Measurements from ENCODE around the gene RETSAT. TPM values are rescaled to one million over a fixed set of nuclear protein-coding genes. Genes with fewer than 3 reads are reported as not detected.
A peak's percentile ranks its signal among the peaks of the same experiment; 100 is the strongest.

The RETSAT gene
- total and polyA plus RNA-seq, 2 of the 13 experiments (the other 11 are each of a cell fraction or from before 2014, with no cell fraction given): 46.7 to 61.0 TPM

DNA sequence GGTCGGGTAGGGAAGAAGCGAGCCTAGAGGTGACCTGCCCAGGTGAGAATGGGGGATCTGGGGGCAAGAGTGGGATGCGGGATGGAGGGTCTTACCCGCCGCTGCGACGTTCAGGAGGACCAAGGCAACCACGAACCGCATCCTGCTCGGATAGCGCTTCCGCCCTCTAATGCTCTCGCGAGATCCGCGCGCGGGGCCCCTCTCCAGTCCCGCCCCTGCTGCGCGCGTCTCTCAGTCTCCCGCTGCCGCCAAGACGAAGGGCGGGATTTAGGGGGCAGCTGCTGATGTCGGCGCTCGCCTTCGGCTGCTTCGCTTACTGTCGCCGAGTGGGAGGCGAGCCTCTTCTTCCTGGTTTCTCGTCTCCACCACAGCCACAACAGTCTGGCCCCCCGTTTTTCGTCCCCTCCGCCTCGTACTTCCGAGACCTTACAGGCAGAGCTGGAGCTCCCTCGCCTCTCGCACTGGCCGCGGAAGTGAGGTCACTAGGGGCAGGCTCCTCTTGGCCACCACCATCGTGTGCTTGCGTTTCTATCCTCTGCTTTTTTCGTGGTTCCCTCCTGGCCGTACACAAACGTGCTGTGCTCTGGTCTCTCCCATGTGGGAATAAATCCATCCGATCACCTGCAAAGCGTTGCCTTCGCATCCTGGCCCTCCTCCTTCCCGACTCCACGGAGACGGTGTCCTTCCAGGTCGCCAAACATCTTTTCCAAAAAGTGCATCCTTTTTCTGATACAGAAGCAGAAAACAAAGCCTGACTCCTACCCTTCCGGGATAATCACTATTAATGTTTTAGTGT is 26.3 kb downstream of the RETSAT start, which contains the start of gene TGOLN2 (continued):
- TF ChIP-seq, protein P1, sequence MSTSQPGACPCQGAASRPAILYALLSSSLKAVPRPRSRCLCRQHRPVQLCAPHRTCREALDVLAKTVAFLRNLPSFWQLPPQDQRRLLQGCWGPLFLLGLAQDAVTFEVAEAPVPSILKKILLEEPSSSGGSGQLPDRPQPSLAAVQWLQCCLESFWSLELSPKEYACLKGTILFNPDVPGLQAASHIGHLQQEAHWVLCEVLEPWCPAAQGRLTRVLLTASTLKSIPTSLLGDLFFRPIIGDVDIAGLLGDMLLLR (CRISPR knock-in tag; IDR thresholded peaks at IDR 0.05): peak; percentile 77
- TF ChIP-seq REPIN1 (CRISPR knock-in tag; IDR thresholded peaks at IDR 0.05; ENCODE audit: borderline replicate concordance, low read depth): peak; percentile 98
- TF ChIP-seq HDAC6 (IDR thresholded peaks at IDR 0.05; ENCODE audit: low read depth, low read length): no peak
- 0 out of 2 replicates have a peak, but pooled peaks have one; percentile 70 for TF ChIP-seq ZSCAN29 (CRISPR knock-in tag; conservative IDR thresholded peaks at IDR 0.05)
- peak; percentile 83 for TF ChIP-seq ZBTB7B (CRISPR knock-in tag; IDR thresholded peaks at IDR 0.05)
- no peak; the same call in 1 of the 2 replicates for TF ChIP-seq SKIL (CRISPR knock-in tag; IDR thresholded peaks at IDR 0.05; ENCODE audit: borderline replicate concordance)
- peak; percentile 96 for TF ChIP-seq ZNF766 (CRISPR knock-in tag; IDR thresholded peaks at IDR 0.05; ENCODE audit: borderline replicate concordance)
- TF ChIP-seq ZNF430 (CRISPR knock-in tag; IDR thresholded peaks at IDR 0.05): peak; percentile 96
- no peak for TF ChIP-seq ZNF674 (CRISPR knock-in tag; IDR thresholded peaks at IDR 0.05; ENCODE audit: low read depth)
- TF ChIP-seq, protein P2, sequence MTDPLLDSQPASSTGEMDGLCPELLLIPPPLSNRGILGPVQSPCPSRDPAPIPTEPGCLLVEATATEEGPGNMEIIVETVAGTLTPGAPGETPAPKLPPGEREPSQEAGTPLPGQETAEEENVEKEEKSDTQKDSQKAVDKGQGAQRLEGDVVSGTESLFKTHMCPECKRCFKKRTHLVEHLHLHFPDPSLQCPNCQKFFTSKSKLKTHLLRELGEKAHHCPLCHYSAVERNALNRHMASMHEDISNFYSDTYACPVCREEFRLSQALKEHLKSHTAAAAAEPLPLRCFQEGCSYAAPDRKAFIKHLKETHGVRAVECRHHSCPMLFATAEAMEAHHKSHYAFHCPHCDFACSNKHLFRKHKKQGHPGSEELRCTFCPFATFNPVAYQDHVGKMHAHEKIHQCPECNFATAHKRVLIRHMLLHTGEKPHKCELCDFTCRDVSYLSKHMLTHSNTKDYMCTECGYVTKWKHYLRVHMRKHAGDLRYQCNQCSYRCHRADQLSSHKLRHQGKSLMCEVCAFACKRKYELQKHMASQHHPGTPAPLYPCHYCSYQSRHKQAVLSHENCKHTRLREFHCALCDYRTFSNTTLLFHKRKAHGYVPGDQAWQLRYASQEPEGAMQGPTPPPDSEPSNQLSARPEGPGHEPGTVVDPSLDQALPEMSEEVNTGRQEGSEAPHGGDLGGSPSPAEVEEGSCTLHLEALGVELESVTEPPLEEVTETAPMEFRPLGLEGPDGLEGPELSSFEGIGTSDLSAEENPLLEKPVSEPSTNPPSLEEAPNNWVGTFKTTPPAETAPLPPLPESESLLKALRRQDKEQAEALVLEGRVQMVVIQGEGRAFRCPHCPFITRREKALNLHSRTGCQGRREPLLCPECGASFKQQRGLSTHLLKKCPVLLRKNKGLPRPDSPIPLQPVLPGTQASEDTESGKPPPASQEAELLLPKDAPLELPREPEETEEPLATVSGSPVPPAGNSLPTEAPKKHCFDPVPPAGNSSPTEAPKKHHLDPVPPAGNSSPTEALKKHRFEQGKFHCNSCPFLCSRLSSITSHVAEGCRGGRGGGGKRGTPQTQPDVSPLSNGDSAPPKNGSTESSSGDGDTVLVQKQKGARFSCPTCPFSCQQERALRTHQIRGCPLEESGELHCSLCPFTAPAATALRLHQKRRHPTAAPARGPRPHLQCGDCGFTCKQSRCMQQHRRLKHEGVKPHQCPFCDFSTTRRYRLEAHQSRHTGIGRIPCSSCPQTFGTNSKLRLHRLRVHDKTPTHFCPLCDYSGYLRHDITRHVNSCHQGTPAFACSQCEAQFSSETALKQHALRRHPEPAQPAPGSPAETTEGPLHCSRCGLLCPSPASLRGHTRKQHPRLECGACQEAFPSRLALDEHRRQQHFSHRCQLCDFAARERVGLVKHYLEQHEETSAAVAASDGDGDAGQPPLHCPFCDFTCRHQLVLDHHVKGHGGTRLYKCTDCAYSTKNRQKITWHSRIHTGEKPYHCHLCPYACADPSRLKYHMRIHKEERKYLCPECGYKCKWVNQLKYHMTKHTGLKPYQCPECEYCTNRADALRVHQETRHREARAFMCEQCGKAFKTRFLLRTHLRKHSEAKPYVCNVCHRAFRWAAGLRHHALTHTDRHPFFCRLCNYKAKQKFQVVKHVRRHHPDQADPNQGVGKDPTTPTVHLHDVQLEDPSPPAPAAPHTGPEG (CRISPR knock-in tag; IDR thresholded peaks at IDR 0.05): peak; percentile 95
- peak; percentile 92; the same call in 1 of the 2 replicates for TF ChIP-seq TIGD3 (CRISPR knock-in tag; IDR thresholded peaks at IDR 0.05; ENCODE audit: borderline replicate concordance)
- TF ChIP-seq JDP2 (CRISPR knock-in tag; IDR thresholded peaks at IDR 0.05; ENCODE audit: borderline replicate concordance): no peak
- TF ChIP-seq TBX2 (CRISPR knock-in tag; IDR thresholded peaks at IDR 0.05; ENCODE audit: borderline replicate concordance): peak; percentile 94
- peak; percentile 99 for TF ChIP-seq POLR2A (IDR thresholded peaks at IDR 0.05; ENCODE audit: insufficient read depth in 1 of 2, low read depth in 2 of 2, low read length in 2 of 2)
- 0 out of 2 replicates have a peak, but pooled peaks have one; percentile 53 for TF ChIP-seq MTF2 (CRISPR knock-in tag; IDR thresholded peaks at IDR 0.05; ENCODE audit: borderline replicate concordance)
- TF ChIP-seq RAD51 (IDR thresholded peaks at IDR 0.05; ENCODE audit: borderline replicate concordance): no peak
- TF ChIP-seq TP53 (CRISPR knock-in tag; conservative IDR thresholded peaks at IDR 0.05): peak; percentile 92
- TF ChIP-seq PCBP2 (optimal IDR thresholded peaks at IDR 0.05; ENCODE audit: low read depth, low read length, poor library complexity, severe bottlenecking): no peak
- TF ChIP-seq SMARCE1 (IDR thresholded peaks at IDR 0.05; ENCODE audit: borderline replicate concordance): no peak
- TF ChIP-seq MATR3 (CRISPR knock-in tag; IDR thresholded peaks at IDR 0.05): no peak

Data from HepG2 (cell line).